HS-5 (cell line): ENCODE results near the gene ACSF2.

ENCODE experiments used
- DNase-seq: peaks from one replicate; pipeline ENCODE4 v3.0.0-alpha.2; 2012; ENCODE audit warnings: low read depth

Gene ACSF2

GRCh38 chr17:50501054-50501453 is 75.0 kb downstream of the ACSF2 start:
- DNase-seq: no peak

GRCh38 chr17:50502301-50502990 is 76.4 kb downstream of the ACSF2 start:
- DNase-seq: no peak

GRCh38 chr17:50505591-50506130 is 79.6 kb downstream of the ACSF2 start:
- DNase-seq: no peak

GRCh38 chr17:50506298-50506697 is 80.3 kb downstream of the ACSF2 start:
- no peak for DNase-seq

GRCh38 chr17:50507871-50508572 is 82.0 kb downstream of the ACSF2 start, which contains the start of gene MYCBPAP:
Gene MYCBPAP, plus strand, starts transcription at chr17:50508439. Its CDS starts 236 bp downstream, at chr17:50508675.
- DNase-seq: no peak

GRCh38 chr17:50508573-50509460 is 82.8 kb downstream of the ACSF2 start:
- DNase-seq: no peak

GRCh38 chr17:50511058-50511457 is 85.0 kb downstream of the ACSF2 start:
- no peak for DNase-seq

GRCh38 chr17:50513495-50513894 is 87.5 kb downstream of the ACSF2 start:
- DNase-seq: no peak

- DNase-seq: no peak
Observed at GRCh38 chr17:50514388-50514787, 88.4 kb downstream of the ACSF2 start.

GRCh38 chr17:50514936-50515702 is 89.1 kb downstream of the ACSF2 start:
- no peak for DNase-seq

- DNase-seq: no peak
Observed at GRCh38 chr17:50517011-50517410, 91.0 kb downstream of the ACSF2 start.

- DNase-seq: no peak
Observed at GRCh38 chr17:50517504-50518383, 91.7 kb downstream of the ACSF2 start.

- no peak for DNase-seq
Observed at GRCh38 chr17:50518384-50519023, 92.5 kb downstream of the ACSF2 start.

- DNase-seq: no peak
Observed at GRCh38 chr17:50519141-50519834, 93.3 kb downstream of the ACSF2 start.

GRCh38 chr17:50520483-50520882 is 94.5 kb downstream of the ACSF2 start:
- DNase-seq: no peak

- DNase-seq: no peak
Observed at GRCh38 chr17:50521514-50521913, 95.5 kb downstream of the ACSF2 start.

GRCh38 chr17:50522766-50523165 is 96.7 kb downstream of the ACSF2 start:
- DNase-seq: no peak

GRCh38 chr17:50523208-50523607 is 97.2 kb downstream of the ACSF2 start:
- no peak for DNase-seq
